GM18519 (cell line): ENCODE results near the gene DUOX1.

Experiments used
- ATAC-seq: cut with Tn5 transposase; IDR thresholded peaks from one replicate; pipeline ENCODE4 v1.9.1; 2021; ENCODE audit warnings: mild to moderate bottlenecking, moderate library complexity; ENCODE audit not compliant: unreplicated experiment, low FRiP score

Gene DUOX1

DNA sequence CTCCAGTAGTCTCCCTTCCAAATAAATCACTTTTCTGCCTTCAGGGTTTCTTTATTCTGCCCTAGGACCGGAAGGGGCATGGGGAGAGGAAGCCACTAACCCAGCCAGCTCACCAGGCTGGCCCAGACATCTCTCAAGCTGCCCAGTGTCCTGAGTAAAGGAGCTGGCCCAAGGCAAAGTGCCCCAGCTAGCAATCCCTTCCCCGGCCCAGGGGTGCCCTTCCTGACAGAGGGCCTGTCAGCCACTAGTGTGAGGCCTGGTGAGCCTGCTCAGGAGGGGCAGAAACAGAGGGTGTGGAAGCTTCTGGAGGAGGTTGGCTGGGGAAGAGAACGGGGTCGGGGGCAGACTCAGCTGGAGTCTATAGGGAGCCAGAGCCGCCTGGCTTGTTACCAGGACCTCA, 35.7 kb downstream of the DUOX1 start:
- no peak for ATAC-seq

DNA sequence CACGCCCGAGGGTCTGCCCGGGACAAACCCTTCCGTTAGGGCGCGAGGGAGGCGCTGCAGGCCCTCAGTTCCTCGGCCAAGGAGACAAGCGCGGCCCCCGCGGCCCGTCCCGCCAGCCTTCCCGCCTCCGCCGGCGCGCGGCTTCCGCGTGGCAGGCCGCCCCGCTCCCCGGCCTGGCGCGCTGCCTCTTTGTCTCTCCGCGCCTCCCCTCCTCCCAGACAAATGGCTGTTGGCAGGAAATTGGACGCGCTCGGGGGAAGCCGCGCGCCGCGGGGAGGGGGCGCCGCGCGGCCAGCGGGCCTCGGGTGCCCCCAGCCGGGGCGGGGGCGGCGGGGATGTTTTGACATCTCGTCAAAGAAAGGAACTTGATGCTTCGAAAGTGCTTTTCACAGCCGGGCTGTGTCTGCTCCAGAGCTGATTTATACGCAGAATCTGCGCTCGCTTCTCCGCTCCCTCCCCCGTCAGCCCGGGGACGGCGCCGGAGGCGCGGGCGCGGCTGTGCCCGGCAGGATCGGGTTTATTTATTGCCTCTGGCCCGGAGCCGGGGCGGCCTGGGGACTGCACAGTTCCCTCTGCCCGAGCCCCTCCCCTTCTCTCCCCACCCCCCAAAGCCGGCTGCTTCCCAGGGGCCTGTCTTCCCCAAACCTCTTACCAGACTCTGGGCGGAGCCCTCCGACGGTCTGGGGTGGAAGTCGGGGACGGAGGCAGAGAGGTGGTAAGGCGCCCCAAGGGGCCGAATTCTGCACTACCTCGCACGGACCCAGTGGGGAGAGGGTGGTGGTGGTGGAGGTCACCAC, 37.2 kb downstream of the DUOX1 start:
- peak; percentile 85 for ATAC-seq

DNA sequence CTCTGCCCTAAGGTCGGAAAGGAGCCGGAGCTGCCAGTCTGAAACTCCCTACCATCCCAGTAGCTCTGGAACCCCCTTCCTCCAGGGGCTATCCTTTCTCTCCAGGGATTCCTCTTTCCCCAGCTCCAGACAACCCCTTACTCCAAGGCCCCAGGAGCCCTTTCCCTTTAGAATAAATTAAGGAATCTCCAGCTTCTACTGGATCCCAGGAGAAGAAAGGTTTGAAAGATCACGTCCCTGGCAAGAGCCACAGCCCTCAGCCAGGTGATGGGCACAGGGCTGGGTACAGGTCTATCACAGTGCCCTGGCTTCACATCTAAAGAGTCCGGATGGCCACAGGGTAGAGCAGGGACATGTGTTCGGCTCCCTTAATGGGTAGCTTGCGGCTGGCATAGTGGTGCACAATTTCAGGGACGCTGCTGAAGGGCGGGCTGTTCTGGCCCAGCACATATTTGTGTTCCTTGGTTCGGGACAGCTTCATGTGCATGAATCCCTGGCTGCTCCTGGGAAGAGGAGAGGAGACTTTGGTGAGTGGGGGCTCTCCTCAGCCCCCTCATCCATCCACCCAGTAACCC, 37.9 kb downstream of the DUOX1 start:
- ATAC-seq, result no peak

DNA sequence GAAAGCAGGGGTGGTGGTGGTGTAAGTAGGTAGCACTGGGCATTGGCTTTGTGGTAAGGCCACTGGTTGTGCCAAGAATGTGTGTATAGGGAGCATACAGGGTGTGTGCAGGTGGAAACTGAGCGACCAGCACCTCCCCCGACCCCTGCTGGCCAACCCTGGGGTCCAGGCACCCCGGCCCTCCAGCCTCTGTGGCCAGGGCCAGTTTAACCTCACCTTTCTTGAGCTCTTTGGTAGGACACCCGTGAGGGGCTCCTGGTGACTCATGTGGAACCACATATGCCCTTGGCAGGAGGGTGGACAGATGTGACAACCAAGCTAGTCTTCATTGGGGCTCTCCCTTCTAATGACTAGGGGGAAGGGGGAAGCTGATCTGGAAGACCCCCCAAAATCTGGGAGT, 38.5 kb downstream of the DUOX1 start:
- no peak for ATAC-seq

DNA sequence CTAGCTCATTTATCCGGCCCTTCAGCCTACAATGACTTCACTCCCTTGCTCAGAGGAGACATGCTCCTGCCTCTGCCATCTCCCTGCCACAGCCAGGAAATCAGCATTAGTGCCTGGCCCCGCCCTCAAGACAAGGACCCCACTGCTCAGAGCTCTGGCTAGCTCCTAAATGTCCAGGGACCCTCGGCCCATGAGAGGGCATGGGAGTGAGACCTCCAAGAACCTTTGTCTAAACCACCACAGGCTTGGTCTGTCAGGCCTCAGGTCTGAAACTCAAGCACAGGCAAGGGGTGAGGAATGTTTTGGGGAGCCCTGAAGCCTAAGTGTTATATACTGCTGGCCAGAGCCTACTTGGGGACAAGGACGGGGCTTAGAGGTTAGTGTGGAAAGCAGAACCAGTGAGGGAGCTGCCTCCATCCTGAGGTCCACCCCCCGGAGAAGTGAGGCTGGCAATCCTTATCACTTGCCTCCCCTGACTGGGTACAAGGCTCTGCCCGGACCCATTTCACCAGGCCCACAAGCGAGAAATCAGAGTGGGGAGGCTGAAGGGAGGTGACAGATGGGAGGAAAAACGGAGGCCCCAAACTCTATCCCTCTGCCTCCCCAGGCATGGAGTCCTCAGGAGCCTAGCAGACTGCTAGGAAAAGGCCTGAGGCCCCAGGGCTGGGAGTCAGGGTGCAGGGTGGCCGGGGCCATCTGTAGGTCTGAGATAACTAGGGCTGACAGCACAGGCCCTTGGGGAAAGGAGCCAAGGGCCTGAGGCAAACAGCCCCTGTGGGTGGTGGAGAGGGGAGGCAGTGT, 39.2 kb downstream of the DUOX1 start:
- ATAC-seq, result no peak

DNA sequence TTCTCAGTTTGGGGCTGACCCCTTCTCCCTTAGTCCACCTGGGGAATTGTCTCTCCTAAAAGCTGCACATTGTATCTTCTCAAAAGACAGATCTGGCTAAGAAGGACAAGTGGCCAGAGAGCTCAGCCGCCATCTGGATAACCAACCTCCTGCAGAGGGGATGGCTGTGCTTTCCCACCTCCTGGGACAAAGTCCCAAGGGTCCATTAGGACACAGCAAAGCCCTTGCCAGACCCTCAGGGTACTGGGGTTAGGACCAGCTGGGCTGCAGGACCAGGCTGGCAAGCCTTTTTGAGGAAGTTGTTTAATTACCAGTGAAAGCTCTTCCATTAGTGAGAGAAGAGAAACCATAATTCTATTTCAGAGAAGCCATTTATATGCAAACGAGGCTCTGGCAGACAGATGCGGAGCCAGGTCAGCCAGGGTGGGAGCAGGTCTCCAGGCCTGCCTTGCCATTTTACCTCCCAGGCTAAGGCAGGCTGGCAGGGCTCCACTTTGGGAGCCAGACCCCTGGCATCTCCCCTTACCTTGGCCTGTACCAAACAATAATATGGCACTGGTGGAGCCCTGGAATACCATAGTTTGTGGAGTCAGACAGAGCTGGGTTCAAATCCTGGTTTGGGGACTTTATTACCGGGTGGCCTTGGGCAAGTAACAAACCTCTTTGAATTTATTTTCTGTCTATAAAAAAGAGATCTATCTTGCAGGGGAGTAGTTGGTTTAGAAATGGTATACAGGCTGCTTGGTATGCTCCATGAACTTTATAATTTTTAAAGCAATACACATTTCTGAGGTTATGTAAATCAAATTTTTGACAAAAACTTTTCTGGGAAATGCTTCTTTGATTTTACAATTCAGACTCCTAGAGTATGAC, 40.0 kb downstream of the DUOX1 start:
- ATAC-seq, result no peak

DNA sequence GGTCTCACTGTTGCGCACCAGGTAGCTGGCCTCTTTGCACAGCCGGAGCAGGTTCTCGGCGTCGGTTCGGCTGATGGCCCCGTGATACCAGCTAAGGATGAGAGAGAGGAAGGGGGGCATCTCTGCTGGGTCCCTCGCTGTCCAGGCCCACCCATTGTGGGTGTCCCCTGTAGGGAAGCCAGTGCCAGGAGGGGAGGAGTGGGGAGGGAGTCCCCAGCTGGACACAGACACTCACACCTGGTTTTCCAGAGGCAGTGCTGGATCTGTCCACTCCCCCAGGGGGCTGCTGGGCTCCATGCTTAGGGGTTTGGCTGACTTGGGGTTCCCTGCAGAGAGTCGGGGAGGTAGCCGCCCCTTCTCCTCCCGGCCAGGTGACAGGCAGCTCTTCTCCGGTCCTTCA, 42.1 kb downstream of the DUOX1 start:
- ATAC-seq, result no peak

DNA sequence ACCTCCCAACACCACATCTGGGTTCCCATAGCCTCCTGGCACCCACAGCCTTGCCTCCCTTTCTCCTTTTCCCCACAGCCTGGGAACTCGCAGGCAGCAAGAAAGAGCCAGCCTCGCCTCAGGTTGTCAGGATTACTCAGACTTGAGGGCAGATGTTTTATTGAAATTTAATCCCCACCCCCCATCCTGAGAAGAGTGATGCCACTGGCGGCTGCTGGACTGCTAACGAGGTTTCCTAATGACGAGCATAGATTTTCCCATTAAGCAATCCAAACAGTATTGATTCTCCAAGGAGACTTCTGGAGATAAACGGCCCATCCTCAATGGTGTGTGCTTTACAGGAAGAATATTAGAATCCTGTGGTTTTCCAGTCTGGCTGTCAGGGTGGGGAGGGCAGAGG, 44.3 kb downstream of the DUOX1 start:
- ATAC-seq, result no peak

DNA sequence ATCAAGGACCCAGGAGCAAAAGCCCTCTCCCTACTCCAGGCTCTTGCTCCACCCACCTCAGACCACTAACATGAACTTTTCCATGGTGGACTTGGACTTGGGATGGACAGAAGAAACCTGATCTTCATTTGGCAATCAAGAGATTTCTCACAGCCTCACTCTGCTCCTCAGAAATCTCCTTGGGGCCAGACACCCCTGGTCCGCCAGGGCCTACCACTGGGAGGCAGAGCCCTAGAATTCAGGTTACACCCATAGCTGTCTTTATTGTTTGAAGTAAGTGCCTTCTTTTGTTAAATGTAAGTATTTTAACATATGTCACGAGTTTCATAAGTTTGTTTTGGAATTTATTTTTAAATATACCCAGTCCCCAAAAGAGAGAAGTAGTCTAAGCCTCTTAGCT, 44.8 kb downstream of the DUOX1 start:
- ATAC-seq, result no peak

DNA sequence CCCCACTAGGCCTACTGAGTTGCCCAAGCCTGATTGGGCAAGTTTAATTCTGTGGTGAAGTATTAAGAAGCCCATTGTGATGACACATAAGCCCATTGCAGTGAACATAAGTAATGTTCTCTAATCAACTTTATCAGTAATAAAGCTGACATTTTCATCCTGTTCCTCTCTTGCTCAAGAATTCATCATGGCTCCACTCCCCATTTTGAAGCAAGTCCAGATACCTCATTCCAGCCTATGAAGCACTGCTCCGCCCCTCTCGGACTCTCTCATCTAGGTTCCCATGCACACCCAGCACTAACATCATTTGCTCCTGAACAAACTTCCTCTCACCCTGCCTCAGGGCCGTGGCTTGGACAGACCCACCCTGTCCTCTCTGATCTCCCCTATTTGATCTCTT, 47.5 kb downstream of the DUOX1 start:
- no peak for ATAC-seq

DNA sequence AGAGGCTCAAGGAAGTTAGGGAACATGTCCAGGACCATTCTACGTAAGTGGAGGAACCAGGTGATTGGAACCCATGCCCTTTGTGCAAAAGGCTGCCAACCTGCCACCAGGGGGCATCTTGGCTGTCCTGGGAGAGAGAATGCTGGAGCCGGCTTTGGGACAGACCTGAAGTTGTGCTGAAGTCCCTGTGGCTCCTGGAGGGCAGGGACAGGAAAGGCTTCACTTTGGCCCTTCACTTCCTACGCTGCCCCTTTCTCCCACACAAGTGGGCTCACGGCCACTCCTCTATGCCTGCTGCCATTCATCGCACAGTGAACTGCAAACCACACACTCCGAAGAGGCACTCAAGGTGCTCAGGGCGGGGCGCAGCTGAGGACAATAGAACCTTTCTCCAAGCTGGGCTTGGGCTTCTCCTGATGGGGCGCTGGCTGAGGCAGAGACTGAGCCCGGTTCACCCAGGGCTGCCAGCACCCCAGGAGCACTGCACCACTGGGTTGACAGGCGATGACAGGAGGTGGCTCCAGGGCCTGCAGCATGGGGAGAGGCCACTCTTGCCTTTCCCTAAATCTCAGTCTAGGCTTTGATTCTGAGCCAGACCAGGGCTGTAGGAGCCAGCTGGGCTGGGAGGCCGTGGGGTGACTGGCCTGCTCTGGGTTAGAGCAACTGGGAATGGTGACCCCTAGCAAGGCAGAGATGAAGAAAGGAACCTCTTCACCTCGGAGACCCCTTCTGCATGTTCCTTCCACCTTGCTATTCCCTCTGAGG, 49.6 kb downstream of the DUOX1 start:
- ATAC-seq, result no peak

DNA sequence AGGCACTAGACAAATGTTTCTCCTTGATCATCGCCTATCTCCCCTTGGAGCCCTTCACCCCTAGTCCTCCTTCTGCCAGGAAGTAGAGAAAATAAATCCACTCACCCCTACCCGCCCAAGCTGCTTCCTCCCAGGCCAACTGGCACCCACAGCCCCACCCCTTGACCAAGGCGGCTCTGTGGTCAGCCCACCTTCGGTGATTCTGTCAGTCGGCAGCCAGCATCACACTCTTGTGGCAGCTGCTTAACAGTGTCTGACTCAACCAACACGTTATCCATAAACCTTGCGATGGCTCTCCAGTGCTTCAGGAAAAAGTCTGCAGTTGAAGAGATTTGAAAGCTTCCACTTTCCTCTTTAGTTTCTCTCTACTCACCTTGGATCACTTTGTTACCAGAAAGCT, 50.4 kb downstream of the DUOX1 start:
- ATAC-seq, result no peak

DNA sequence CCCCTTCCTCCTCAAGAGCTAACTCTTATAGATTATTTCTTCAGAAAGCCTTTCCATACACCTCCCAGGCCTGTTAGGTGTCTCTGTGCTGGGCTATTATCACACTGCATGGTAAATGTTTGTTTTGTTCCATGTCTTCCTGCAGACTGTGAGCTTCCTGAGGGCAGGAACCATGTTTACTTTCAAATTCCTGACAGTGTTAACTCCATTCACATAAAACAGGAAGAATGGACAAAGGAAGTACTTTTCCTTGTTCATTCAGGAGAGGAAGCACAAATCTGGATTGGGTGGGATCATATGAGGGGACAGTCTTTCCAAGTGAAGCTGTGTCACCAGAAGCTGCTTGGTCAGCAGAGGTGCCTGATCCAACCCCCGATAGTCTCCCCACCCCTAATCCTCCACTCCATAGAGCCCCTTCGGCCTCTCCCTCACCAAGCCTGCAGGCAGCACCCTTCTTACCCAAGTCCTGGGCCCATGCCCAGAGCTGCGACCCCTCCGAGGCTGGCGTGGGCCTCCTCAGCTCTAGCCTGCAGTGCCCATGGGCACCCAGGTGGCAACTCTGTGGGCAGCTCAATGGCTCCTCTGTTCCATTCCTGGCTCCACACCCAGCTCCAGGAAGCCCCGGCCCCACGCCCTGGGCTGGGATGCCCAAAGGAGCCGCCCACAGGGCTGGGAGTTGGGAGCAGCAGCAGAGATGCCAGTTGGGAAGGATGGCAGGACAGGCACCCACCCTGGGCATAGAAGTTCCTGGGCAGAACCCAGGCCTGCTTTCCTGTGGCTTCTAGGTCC, 51.0 kb downstream of the DUOX1 start:
- no peak for ATAC-seq

DNA sequence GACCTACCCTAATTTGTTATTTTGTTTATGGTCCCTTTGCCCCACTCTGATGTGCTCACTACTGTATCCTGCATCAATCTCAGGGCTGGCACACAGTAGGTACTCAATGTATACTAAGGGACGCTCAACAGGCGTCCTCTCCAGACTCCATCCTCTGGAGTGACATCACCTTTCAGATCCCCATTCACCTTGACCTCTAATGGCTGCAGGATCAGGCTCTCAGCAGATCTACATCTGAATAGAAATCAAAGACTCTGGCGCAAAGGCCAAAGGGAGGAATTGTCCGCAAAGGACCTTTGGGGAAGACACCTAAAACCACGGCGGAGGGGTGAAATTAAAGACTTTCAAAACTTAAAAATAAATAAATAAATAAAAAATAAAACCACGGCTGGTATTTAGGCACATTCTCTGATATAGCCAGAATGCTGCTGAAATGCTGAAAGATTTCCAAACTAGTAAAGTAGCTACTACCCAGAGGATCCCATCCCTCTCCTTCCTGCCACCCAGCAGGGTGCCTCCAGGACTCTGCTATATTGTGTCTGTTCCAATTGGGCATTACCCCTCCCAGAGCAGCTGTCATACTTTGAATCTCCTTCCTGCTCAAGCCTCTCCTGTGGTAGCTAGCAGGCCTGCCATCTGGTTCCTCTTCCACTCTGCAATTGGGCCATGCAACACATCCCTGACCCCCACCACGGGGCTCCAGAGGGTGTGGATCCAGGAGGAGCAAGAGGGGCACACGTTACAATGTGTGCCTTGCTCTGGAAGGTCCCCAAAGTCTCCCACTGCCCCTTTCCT, 51.9 kb downstream of the DUOX1 start:
- no peak for ATAC-seq

DNA sequence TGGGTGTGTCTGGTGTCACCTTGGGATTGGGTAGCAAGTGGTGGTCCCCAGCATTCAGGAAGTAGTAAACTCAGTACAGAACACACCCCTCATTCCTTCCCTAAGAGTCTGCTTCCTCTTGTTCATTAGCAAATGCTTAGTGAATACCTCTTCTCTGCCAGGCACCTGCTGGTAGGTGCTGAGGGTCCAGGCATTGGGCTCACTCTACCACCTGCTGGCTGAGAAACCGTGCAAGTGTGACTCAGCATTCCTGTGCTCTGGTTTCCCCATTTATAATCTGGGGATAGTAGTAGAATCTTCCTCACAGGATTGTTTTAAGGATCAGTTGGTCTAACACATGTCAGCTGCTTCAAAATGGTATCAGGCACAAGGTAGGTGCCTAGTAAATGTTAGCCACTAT, 53.2 kb downstream of the DUOX1 start:
- ATAC-seq, result no peak

DNA sequence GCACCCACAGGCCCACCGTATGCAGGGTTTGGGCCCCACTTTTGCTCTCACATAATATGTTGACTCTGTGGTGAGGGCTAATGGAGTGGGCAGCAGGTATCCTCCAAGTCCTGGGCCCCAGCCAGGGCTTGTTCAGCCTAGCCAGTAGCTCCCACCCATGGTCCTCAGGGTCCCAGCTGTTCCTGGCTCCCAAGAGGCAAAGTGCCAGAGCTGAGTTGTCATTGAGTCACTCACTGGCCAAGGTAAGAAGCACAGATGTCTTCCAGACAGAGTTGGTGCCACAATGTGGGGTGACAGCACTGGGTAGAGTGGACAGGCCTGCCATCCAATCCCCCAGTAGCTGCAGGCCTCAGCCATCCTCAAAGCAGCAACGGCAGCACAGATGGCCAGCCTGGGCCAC, 53.7 kb downstream of the DUOX1 start:
- ATAC-seq, result no peak

DNA sequence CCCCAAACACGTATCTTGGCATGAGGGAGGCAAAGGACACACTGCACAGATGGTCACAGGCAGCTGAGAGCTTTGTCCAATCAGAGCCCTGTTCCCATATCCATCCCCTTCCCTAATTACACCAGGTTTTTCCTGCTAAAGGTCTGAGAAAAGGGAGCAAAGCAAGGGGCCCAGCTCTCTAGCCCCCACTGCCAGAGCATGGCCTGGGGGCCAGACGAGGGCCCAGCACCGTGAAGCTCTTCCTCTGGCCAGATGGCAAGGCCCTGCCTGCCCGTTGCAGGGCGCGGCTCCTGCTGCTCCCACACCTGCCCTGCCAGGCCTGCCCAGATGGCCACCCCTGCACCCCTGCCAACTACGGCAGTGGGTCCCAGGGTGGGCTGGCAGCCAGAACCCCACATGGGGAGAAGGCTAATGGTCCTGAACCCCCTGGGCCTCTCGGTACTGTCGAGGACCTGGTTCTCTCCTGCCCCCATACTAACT, 54.8 kb downstream of the DUOX1 start:
- no peak for ATAC-seq

DNA sequence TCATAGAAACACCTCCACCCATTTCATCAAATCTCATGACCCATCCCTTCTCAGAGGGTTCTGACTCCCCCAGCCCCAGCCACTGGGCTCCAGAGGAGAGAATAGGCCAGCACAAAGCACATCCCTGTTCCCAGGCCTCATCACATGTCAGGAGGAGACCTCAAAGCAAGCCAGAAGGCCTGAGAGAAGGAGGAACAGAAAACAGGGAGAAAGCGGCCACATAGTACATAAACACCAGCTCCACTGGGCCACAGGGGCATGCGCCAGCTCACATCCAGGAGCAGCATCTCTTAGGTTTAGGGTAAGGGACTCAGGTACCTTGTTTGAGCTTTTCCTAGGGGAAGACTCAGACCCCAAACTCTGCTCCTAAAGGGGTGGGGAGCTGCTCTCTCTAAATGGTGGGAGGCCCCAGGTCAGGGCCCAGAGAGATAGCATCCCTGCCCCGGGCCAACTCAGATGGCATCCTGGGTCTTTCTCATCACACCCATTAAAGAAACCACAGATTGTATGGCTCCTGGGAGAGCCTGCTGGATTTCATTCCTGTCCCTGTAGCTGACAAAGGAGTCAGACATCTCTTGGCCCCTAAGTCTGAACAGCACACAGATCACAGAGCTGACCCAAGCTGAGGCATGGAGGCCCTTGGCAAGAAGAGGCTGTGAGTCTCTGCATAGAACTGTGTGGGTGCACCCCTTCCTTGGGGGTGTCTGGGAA, 55.4 kb downstream of the DUOX1 start:
- no peak for ATAC-seq
